K562 (cell line): ENCODE measurements around the gene RGS17. TPM values are rescaled to one million over a fixed set of nuclear protein-coding genes. Genes with fewer than 3 reads are reported as not detected.
A peak's percentile ranks its signal among the peaks of the same experiment; 100 is the strongest.

Experiments used
- ATF1 ChIP-seq, 2 experiments: fragments of 450-650 bp in 1 of 2; IDR thresholded peaks; 2 replicates each; pipeline ENCODE4 v1.6.1; 2016; ENCODE audit warnings: missing compliant biosample characterization in 1 of 2, missing genetic modification characterization in 1 of 2
- BDP1 ChIP-seq: IDR thresholded peaks from 3 replicates; pipeline ENCODE4 v1.6.1; 2011; ENCODE audit not compliant: insufficient read length, insufficient read depth
- HMGXB4 ChIP-seq: sonication (generic); formaldehyde crosslinking; IDR thresholded peaks from 2 replicates; pipeline ENCODE4 v1.8.1; 2023; ENCODE audit warnings: mild to moderate bottlenecking, missing genetic modification reagents
- NEUROD1 ChIP-seq: fragments of 150-350 bp; IDR thresholded peaks from 2 replicates; pipeline ENCODE4 v1.6.1; 2014; ENCODE audit warnings: borderline replicate concordance, low read length, low read depth; ENCODE audit not compliant: partially characterized antibody
- POLR2H ChIP-seq: IDR thresholded peaks from 2 replicates; pipeline ENCODE4 v1.6.1; 2016; ENCODE audit warnings: missing genetic modification characterization, low read depth, mild to moderate bottlenecking, control low read depth, missing compliant biosample characterization, moderate library complexity
- SNAPC5 ChIP-seq: fragments of 250-450 bp; sonication (Bioruptor Pico); IDR thresholded peaks from 2 replicates; pipeline ENCODE4 v1.8.0; 2021; ENCODE audit warnings: moderate library complexity, mild to moderate bottlenecking, inconsistent platforms
- TAF9B ChIP-seq: fragments of 450-650 bp; IDR thresholded peaks from 2 replicates; pipeline ENCODE4 v1.6.1; 2018; ENCODE audit warnings: mild to moderate bottlenecking; ENCODE audit not compliant: partially characterized antibody
- TFAP4 ChIP-seq: sonication (generic); formaldehyde crosslinking; IDR thresholded peaks from 2 replicates; pipeline ENCODE4 v1.8.0; 2022; ENCODE audit warnings: missing genetic modification reagents, mild to moderate bottlenecking, moderate library complexity, borderline replicate concordance
- ZMIZ1 ChIP-seq, 2 experiments: fragments of 150-350 bp in 1 of 2; IDR thresholded peaks; 2 replicates each; pipeline ENCODE4 v1.6.1; 2012 to 2016; ENCODE audit warnings: low read depth in 2 of 2, low read length in 2 of 2, mild to moderate bottlenecking in 1 of 2, moderate library complexity in 1 of 2
- ZNF263 ChIP-seq: sonication (generic); formaldehyde crosslinking; IDR thresholded peaks from 2 replicates; pipeline ENCODE4 v1.8.0; 2022; ENCODE audit warnings: mild to moderate bottlenecking, missing genetic modification reagents, borderline replicate concordance
- ZNF398 ChIP-seq: fragments of 250-450 bp; sonication (Bioruptor Pico); IDR thresholded peaks from 2 replicates; pipeline ENCODE4 v1.8.0; 2021; ENCODE audit warnings: moderate library complexity, mild to moderate bottlenecking, inconsistent platforms
- ZNF655 ChIP-seq: fragments of 250-450 bp; sonication (Bioruptor Pico); IDR thresholded peaks from 2 replicates; pipeline ENCODE4 v1.5.0; 2021
- polyA plus RNA-seq, 8 experiments: library from polyadenylated mRNA; depleted of rRNA in 4 of 8; stranded (reverse) in 5 of 8; unstranded in 3 of 8; fragments of >200 nt; fragmentation: Nextera tagmentation in 2 of 8; fragmentation: Illumina TruSeq in 1 of 8; extraction: Ambion mirVana in 2 of 8; extraction: Trizol in 1 of 8; gene quantifications; 2 replicates each; pipeline versions ENCODE4 v1.2.1 to v1.2.3, GENCODE V29; 2011 to 2014; ENCODE audit warnings: inconsistent platforms in 1 of 8, missing spikeins in 1 of 8
- total RNA-seq, 7 experiments: library from RNA; depleted of rRNA in 6 of 7; stranded (reverse); fragments of >200 nt in 6 of 7; fragmentation: Illumina TruSeq in 2 of 7; extraction: Trizol in 2 of 7; gene quantifications; 2 replicates each; pipeline versions ENCODE4 v1.2.1 to v1.2.3, GENCODE V29; 2011 to 2021; ENCODE audit warnings: low replicate concordance in 1 of 7

Gene RGS17
- total and polyA plus RNA-seq, 9 of the 15 experiments (the other 6 are each of a cell fraction or from before 2014, with no cell fraction given), result 0.01 to 0.14 (median 0.08) TPM; not detected in 6

- TF ChIP-seq ZNF398 (no peak), SNAPC5 (no peak), ZNF263 (CRISPR knock-in tag) (no peak), ATF1 (CRISPR knock-in tag; IDR thresholded peaks at IDR 0.05) (no peak), ATF1 (tag; IDR thresholded peaks at IDR 0.05) (peak; percentile 41), ZNF655 (CRISPR knock-in tag) (no peak), NEUROD1 (peak; percentile 11), POLR2H (peak; percentile 84), TFAP4 (CRISPR knock-in tag) (no peak), ZMIZ1 (IDR thresholded peaks at IDR 0.05; ENCODE audit: low read depth in 2 of 2, low read length in 2 of 2) (0 out of 4 replicates have a peak, but pooled peaks of 1 of the 2 experiments have one; percentile 25), HMGXB4 (CRISPR knock-in tag) (peak; percentile 70), TAF9B (peak; percentile 64), BDP1 (no peak)
Measured at GRCh38 chr6:152983637-152984512, 147.2 kb downstream of the RGS17 start (continued).
